NB4 (cell line): ENCODE results near the gene MOB3C.

Source experiments
- DNase-seq: peaks from one replicate; pipeline ENCODE4 v3.0.0; 2010; ENCODE audit warnings: low read depth
- H3K4me3 ChIP-seq: one replicate; pipeline ENCODE4 v1.5.1; 2011; ENCODE audit warnings: mild to moderate bottlenecking, low read depth, low read length, moderate library complexity
- MYC ChIP-seq: IDR thresholded peaks from 2 replicates; pipeline ENCODE4 v1.6.1; 2011; ENCODE audit warnings: low read depth, low read length
- POLR2A ChIP-seq: IDR thresholded peaks from 2 replicates; pipeline ENCODE4 v1.6.1; 2011; ENCODE audit warnings: mild to moderate bottlenecking; ENCODE audit not compliant: insufficient read length; ENCODE audit errors: extremely low read depth
- TF ChIP-seq, protein P1 (sequence below): IDR thresholded peaks from one replicate; pipeline ENCODE4 v1.5.1; 2012; ENCODE audit warnings: low read depth, low read length
- TF ChIP-seq, protein P2 (sequence below): IDR thresholded peaks from 2 replicates; pipeline ENCODE4 v1.6.1; 2011; ENCODE audit warnings: low read depth, low read length

MOB3C gene

DNA sequence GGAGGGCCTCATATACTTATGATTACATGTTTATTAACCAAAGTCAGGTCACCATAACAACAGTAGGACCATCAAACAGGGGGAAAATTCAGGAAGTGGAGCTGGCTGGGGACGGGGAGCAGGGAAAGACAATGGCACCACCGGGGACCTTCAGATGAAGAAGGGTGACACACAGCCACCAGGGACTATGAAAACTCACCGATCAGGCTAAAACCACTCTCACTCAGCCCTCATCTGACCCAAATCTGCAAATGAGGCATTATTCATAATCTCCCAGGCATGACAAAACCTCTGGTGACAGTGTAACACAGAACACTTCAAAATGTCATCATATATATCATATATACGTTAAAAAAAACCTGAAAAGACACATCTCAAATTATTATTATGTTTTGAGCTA is 23.8 kb downstream of the MOB3C start:
- TF ChIP-seq, protein P1, sequence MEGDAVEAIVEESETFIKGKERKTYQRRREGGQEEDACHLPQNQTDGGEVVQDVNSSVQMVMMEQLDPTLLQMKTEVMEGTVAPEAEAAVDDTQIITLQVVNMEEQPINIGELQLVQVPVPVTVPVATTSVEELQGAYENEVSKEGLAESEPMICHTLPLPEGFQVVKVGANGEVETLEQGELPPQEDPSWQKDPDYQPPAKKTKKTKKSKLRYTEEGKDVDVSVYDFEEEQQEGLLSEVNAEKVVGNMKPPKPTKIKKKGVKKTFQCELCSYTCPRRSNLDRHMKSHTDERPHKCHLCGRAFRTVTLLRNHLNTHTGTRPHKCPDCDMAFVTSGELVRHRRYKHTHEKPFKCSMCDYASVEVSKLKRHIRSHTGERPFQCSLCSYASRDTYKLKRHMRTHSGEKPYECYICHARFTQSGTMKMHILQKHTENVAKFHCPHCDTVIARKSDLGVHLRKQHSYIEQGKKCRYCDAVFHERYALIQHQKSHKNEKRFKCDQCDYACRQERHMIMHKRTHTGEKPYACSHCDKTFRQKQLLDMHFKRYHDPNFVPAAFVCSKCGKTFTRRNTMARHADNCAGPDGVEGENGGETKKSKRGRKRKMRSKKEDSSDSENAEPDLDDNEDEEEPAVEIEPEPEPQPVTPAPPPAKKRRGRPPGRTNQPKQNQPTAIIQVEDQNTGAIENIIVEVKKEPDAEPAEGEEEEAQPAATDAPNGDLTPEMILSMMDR: no peak
- no peak for TF ChIP-seq POLR2A
- TF ChIP-seq, protein P2, sequence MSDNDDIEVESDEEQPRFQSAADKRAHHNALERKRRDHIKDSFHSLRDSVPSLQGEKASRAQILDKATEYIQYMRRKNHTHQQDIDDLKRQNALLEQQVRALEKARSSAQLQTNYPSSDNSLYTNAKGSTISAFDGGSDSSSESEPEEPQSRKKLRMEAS: no peak
- no peak for TF ChIP-seq MYC
- H3K4me3 ChIP-seq: no peak overlapping the region
- DNase-seq: no peak

DNA sequence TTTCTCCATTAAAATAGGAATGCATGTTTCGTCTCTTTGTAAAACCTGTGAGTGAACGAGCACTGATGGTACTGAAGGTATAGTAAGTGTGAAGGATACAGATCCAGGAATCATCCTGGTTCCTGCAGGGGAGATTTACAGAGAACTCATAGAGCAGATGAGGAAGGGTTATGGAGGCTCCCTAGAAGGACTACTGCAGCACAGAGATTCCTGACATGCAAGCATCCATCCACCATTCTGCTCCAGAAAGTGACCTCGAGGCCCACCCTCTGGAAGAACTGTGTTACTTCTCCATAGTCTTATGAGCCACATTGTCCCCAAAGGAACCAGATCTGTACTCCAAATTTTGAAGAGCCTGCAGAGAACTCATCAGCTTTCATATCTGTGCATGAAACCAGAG is 27.1 kb downstream of the MOB3C start:
- no peak for TF ChIP-seq POLR2A
- TF ChIP-seq, protein P1: no peak
- TF ChIP-seq MYC: no peak
- TF ChIP-seq, protein P2: no peak
- no peak for DNase-seq
- H3K4me3 ChIP-seq: no peak overlapping the region

DNA sequence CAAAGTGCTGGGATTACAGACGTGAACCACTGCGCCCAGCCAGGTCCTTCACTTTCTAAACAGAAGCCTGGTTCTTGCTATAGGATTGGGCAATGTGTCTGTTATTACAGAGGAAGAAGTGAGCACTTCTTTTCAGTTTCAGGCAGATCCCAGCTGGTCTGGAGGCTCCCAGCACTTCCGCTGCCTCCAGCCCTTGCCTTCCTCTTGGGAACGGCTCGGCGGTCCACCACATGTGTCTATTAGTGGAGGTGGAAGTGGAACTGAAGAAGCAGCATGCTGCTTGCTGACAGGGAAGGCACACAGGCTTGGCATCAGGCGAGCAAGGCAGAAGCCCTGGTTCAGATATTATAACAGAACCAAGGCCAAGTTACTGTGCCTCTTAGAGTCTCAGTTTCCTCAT is 29.5 kb downstream of the MOB3C start:
- DNase-seq: no peak
- TF ChIP-seq, protein P1: no peak
- no peak overlapping the region for H3K4me3 ChIP-seq

DNA sequence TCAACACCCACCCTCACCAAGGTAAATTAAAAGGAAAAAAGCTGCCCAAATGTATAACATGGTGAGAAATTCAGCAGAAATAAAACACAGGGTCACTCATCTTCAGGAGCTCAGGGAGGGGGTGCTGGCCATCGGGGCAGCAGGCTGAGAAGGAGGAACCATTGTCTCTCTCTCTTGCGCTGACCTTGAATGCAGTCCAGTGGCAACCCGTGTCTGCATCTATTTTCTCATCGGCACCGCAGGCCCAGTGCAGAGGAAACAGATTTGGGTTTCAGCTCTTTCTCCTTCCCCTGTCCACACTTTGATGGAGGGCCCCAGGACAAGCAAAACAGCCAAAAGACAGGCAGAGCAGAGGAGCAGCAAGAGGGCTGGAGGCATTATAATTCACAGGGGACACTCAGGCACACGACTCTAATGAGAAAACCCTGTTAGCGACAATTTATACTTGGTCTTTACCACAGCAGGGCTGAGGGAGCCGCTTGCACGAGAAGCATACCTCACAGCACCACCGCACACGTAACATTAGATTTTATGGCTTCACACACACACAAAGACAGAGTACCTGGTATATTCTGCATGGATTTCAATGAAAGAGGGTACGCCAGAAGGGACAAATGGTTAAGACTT is 31.2 kb downstream of the MOB3C start:
- TF ChIP-seq POLR2A (no peak), MYC (no peak)
- TF ChIP-seq, protein P2: no peak
- DNase-seq: no peak
- H3K4me3 ChIP-seq: no peak overlapping the region

DNA sequence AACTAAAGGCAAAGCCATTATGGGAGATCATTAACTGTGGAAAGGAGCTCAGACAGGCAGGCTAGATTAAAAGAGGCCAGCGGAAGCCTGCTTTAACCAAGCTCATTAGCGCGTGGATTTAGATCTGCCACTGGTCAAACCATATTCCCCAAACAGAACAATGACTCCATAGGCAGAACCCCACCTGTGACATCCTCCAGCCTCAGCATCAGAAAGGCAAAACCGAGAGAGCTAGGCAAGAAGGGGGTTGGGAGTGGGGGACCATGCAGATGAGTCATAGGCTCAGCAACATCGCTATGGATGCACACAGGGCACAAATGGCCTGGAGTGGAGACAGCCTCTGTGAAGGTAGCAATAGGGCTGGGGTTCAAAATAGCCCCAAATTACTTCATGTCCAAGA is 33.1 kb downstream of the MOB3C start:
- DNase-seq: no peak
- TF ChIP-seq, protein P1: no peak

DNA sequence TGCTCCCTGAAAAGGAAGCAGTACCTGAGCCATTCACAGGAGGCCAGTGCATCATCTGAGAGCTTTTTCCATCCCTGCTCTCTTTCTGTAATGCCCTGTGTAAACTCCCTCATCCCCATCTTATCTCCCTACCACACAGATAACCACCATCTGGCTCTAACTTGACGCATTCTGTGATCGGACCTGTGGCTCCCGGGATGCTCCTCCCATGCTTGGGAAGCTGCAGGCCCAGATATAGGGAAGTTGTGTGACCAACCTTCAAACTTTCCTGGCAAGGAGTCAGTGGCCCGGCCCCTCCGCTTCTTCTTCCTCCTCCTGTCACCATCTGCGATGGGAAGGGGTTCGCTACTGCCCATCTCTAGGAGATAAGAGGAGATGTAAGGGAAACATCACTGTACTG is 33.6 kb downstream of the MOB3C start:
- DNase-seq: no peak
- TF ChIP-seq, protein P2: no peak
- TF ChIP-seq MYC (no peak), POLR2A (no peak)
- TF ChIP-seq, protein P1: no peak
- no peak overlapping the region for H3K4me3 ChIP-seq

More for the DNA sequence above, 33.1 kb downstream of the MOB3C start:
- H3K4me3 ChIP-seq: no peak overlapping the region
